Progenitor cell of endocrine pancreas (in vitro differentiated cells): ENCODE data around the gene COX6B2. TPM values are rescaled to one million over a fixed set of nuclear protein-coding genes. Genes with fewer than 3 reads are reported as not detected.

Experiments
- DNase-seq: peaks from one replicate; pipeline ENCODE4 v3.0.0; 2021; ENCODE audit warnings: low spot score; ENCODE audit not compliant: unreplicated experiment
- H3K27ac Mint-ChIP-seq: 2 replicates; pipeline ENCODE4 v1.8.0; 2021; ENCODE audit warnings: mild to moderate bottlenecking, moderate library complexity, mixed read lengths
- H3K27me3 Mint-ChIP-seq: 2 replicates; pipeline ENCODE4 v1.8.0; 2021; ENCODE audit warnings: mixed read lengths
- H3K36me3 Mint-ChIP-seq: 2 replicates; pipeline ENCODE4 v1.8.0; 2022; ENCODE audit warnings: mixed read lengths; ENCODE audit not compliant: insufficient read depth
- H3K4me1 Mint-ChIP-seq: 2 replicates; pipeline ENCODE4 v1.8.0; 2021; ENCODE audit warnings: low read depth, mixed read lengths
- H3K4me3 Mint-ChIP-seq: 2 replicates; pipeline ENCODE4 v1.8.0; 2021; ENCODE audit warnings: low read depth, mild to moderate bottlenecking, moderate library complexity, mixed read lengths
- H3K9me3 Mint-ChIP-seq: 2 replicates; pipeline ENCODE4 v1.8.0; 2021; ENCODE audit warnings: low read depth, mixed read lengths
- total RNA-seq: library from RNA; stranded (reverse); gene quantifications from 2 replicates; pipeline ENCODE4 v1.2.1, GENCODE V29; 2021
- TF ChIP-seq, protein P1 (sequence below): fragments of 200-600 bp; sonication (generic); IDR thresholded peaks from one replicate; pipeline ENCODE4 v1.5.0; 2021; ENCODE audit warnings: antibody characterized with exemption, mild to moderate bottlenecking; ENCODE audit not compliant: unreplicated experiment

The COX6B2 gene
- total RNA-seq, 1 donor from 2014 or later: not detected

DNA sequence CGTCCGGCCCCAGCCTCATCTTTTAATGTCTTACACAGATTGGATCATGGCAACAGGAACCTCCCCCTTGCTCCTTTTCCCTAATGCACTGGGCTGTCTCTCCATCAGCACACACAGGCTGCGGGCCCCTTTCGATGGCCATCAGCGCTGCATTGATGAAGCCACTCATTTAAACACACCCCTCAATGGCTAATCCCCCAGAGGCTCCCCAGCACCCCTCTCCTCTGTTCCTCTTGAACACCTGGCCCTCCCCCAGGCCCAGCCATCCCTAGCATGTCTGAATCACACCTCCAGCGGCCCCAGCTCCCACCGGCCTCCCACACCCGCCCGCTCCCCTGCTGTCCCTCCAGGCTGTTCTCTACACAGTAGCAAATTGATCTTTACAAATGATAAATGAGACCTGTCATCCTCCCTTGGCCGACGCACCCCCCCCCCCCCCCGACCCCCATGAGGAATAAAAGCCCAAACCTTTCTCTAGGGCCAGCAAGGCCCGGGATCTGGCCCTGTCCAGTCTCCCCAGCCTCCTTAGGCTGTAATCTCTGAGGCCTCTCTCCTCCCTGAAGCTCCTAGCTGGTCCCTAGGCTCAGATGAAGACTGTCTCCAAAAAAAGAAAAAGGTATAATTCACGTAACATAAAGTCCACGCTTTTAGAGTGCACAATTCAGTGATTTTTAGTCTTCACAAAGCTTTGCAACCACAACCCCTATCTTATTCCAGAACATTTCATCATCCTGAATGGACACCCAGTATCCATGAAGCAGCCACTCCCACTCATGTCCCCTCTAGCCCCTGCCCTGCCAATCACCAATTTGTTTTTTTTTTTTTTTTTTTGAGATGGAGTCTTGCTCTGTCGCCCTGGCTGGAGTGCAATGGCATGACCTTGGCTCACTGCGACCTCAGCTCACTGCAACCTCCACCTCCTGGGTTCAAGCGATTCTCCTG lies 38.6 kb upstream of the COX6B2 start:
- TF ChIP-seq, protein P1, sequence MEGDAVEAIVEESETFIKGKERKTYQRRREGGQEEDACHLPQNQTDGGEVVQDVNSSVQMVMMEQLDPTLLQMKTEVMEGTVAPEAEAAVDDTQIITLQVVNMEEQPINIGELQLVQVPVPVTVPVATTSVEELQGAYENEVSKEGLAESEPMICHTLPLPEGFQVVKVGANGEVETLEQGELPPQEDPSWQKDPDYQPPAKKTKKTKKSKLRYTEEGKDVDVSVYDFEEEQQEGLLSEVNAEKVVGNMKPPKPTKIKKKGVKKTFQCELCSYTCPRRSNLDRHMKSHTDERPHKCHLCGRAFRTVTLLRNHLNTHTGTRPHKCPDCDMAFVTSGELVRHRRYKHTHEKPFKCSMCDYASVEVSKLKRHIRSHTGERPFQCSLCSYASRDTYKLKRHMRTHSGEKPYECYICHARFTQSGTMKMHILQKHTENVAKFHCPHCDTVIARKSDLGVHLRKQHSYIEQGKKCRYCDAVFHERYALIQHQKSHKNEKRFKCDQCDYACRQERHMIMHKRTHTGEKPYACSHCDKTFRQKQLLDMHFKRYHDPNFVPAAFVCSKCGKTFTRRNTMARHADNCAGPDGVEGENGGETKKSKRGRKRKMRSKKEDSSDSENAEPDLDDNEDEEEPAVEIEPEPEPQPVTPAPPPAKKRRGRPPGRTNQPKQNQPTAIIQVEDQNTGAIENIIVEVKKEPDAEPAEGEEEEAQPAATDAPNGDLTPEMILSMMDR: no peak
- no peak for DNase-seq
- H3K4me3 Mint-ChIP-seq: no peak overlapping the region
- H3K27me3 Mint-ChIP-seq: no peaks in the 10 kb centered on the region
- no peak overlapping the region for H3K27ac Mint-ChIP-seq
- H3K36me3 Mint-ChIP-seq: peaks cover 7% of the 10 kb centered on the region
- H3K9me3 Mint-ChIP-seq: no peaks in the 10 kb centered on the region
- peaks cover 16% of the 10 kb centered on the region for H3K4me1 Mint-ChIP-seq

DNA sequence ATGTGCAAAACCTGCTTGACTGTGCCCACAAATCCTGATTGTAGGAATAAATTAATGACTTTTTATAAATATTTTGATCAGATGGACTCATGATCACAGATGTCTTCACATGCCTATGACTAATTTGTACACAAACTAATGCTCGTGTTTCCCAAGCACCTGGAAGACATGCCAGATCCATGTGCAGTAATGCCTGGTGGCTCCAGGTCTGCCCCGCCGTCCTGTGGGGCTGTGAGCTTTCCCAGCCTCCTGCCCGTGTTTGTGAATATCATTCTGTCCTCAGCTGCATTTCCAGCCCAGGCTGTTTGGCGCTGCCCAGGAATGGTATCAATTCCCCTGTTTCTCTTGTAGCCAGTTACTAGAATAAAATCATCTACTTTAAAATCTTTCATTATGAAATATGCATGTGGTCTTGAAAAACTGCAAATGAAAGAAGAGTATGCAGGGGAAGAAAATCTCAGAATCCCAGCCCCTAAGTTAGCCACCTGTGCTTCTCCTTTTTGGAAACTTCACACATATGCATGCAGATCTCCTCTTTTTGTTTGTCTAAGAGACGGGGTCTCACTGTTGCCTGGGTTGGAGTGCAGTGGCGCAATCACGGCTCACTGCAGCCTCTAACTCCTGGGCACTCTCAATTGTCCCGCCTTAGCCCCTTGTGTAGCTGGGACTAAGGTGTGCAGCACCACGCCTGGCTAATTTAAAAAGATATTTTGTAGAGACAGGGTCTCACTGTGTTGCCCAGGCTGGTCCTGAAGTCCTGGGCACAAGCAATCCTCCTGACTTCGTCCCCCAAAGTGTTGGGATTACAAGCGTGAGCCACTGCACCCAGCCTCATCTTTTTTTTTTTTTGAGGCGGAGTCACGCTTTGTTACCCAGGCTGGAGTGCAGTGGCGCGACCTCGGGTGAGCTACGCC lies 37.4 kb upstream of the COX6B2 start:
- DNase-seq: no peak
- TF ChIP-seq, protein P1: no peak
- H3K27ac Mint-ChIP-seq: no peak overlapping the region
- peaks cover 25% of the 10 kb centered on the region for H3K4me1 Mint-ChIP-seq
- peaks cover 7% of the 10 kb centered on the region for H3K36me3 Mint-ChIP-seq
- H3K4me3 Mint-ChIP-seq: no peak overlapping the region
- no peaks in the 10 kb centered on the region for H3K9me3 Mint-ChIP-seq
- no peaks in the 10 kb centered on the region for H3K27me3 Mint-ChIP-seq

DNA sequence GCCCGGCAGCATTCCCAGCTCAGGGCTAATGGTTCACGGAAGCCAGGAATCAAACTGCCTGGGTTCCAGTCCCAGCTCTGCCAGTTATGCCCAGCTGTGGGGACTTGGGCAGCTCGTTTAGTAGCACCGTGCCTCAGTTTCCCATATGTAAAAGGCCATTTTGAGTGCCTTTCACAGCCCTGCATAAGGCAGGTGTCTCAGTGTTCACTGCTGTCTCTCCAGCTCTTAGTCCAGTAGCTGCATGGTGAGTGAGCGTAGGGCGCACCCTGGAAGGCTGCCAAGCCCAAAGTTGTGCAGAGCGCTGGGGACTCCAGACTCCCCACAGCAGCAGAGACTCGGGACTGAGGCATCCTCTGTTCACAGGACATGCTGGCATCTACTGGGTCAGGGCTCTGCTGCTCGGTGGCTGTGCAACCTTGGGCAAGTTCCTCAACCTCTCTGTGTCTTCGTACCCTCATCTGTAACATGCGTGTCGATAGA lies 36.7 kb upstream of the COX6B2 start:
- H3K4me3 Mint-ChIP-seq: no peak overlapping the region
- DNase-seq: no peak

DNA sequence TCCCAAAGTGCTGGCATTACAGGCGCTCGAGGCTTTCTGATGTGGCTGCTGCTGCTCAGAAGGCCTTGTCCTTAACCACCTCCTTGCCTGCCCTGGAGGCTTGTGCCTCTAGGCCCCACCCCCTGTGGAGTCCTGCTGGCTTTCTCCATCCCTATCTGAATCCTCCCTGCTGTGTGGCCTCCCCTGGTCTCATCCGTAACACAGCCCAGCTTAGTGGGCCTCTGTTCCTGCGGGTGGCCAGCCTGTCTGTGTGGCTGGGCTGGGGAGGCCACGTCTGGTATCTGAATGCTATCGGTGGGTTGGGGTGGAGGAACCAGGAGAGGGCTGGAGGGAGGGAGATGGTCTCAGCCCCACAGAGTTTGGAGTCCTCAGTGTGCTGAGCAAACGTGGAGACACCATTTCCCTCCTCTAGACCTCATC lies 36.0 kb upstream of the COX6B2 start:
- Mint-ChIP-seq H3K4me3 (no peak overlapping the region), H3K27me3 (no peaks in the 10 kb centered on the region), H3K27ac (no peak overlapping the region), H3K36me3 (peaks cover 8% of the 10 kb centered on the region), H3K9me3 (no peaks in the 10 kb centered on the region), H3K4me1 (peaks cover 33% of the 10 kb centered on the region)
- DNase-seq: no peak
- TF ChIP-seq, protein P1: no peak

More for the DNA sequence above, 36.7 kb upstream of the COX6B2 start:
- Mint-ChIP-seq H3K27me3 (no peaks in the 10 kb centered on the region), H3K27ac (no peak overlapping the region), H3K4me1 (peaks cover 31% of the 10 kb centered on the region), H3K9me3 (no peaks in the 10 kb centered on the region), H3K36me3 (peaks cover 7% of the 10 kb centered on the region)
- TF ChIP-seq, protein P1: no peak
